ENCODE measurements around the gene ZYX.

GRCh38 chr7:143435266-143435665 is 54.1 kb downstream of the ZYX start:
- TF ChIP-seq RAD21 (conservative IDR thresholded peaks at IDR 0.05) (no peak), CTCF (IDR thresholded peaks at IDR 0.05; ENCODE audit: poor library complexity, severe bottlenecking) (no peak), EP300 (conservative IDR thresholded peaks at IDR 0.05; ENCODE audit: poor library complexity, severe bottlenecking) (no peak), REST (IDR thresholded peaks at IDR 0.05; ENCODE audit: borderline replicate concordance) (no peak), POLR2AphosphoS5 (IDR thresholded peaks at IDR 0.05) (no peak), TAF1 (IDR thresholded peaks at IDR 0.05; ENCODE audit: low read depth) (no peak)
